ENCODE measurements around the gene PRRC1.

PRRC1 gene

DNA sequence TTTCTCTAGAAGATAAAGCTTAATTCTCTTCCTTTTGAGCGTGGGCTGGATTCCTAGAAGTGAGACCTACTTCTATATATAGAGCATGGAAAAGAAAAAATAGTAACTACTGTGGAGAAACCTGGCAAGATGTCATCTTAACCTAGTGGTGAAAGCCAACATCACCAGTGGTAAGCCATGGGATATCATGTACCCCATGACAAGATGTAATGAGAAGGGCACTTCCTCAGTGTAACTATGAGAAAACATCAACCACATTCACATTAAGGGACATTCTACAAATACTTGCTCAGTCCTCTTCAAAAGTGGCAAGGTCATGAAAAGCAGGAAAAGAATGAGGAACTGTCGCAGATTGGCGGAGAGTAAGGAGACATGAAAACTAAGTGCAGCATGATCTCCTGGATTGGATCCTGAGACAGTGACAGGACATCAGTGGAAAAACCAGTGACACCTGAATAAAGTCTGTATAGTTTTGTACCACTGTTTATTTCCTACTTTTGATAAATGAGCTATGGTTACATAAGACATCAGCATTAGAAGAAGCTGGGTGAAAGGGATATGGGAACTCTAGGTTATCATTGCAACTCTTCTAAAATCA, 65.4 kb downstream of the PRRC1 start:
- no peak for DNase-seq

DNA sequence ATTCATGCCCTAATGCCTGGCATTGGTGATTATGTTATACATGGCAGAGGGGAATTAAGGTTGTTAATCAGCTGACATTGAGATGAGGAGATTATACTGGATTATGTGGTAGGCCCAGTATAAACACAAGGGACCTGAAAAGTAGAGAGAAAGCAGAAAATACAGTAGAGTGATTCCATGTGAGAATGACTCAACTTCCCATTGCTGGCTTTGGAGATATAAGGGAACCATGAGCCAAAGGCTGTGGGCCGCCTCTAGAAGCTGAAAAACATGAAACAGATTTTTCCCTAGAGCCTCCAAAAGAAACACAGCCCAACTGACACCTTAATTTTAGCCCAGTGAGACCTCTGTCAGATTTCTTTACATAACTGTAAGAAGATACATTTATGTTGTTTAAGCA, 66.4 kb downstream of the PRRC1 start:
- no peak for DNase-seq

- no peak for DNase-seq
These were observed 68.2 kb downstream of the PRRC1 start for GRCh38 chr5:127585661-127586060.

GRCh38 chr5:127586066-127586770, 68.8 kb downstream of the PRRC1 start:
- no peak for DNase-seq

DNA sequence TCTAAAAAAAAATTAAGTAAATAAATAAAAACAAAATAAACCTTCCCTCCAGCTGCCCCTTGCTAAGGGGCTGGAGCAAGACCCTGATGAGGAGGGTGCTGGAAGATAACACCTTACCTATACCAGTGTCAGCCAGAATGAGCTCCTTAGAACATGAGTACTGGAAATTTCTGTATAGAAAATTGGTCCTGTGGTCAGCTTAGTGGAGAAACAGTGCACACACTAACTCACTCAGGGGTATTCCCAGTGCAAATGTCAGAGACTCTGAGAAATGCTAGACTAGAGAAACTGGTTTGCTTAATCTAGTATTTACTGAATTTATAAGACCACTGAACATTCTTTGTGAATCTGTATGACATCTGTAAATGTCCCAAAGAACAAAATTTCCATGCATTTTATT, 69.4 kb downstream of the PRRC1 start:
- DNase-seq: no peak

DNA sequence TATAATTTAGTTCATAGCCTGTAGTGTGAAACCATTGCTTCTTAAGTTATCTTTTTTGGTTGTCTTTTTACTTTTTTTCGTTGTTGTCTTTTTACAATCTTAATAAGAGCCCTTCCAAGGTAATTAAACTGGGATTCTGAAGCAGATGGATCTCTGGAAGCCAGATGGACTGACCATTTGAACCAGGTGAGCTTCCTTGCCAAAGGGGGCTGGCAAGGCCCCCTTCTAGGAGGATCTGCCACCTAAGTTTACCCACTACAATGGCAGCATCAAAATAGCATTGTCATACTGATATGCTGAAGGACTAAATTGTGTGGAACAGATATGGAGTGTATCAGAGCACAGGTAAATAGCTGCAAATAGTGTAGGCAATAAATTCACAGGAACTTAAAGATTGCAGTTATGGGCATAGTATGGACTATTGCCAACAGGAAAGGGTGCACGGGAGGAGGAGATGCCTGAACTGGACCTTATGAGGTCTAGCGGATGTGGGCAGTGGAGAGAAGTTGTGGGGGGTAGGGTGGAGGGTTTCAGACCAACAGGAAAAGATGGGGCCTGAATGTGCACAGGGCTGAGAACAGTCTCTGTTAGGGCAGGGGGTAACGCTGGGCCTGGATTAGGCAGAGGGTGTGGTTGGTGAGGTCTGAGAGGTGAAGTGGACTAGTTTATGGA, 69.9 kb downstream of the PRRC1 start:
- no peak for DNase-seq

- no peak for DNase-seq
These were observed 70.9 kb downstream of the PRRC1 start for GRCh38 chr5:127588368-127588767.

GRCh38 chr5:127589309-127590030, 72.0 kb downstream of the PRRC1 start:
- no peak for DNase-seq

GRCh38 chr5:127590156-127590722, 72.8 kb downstream of the PRRC1 start:
- DNase-seq: peak; percentile 39

DNA sequence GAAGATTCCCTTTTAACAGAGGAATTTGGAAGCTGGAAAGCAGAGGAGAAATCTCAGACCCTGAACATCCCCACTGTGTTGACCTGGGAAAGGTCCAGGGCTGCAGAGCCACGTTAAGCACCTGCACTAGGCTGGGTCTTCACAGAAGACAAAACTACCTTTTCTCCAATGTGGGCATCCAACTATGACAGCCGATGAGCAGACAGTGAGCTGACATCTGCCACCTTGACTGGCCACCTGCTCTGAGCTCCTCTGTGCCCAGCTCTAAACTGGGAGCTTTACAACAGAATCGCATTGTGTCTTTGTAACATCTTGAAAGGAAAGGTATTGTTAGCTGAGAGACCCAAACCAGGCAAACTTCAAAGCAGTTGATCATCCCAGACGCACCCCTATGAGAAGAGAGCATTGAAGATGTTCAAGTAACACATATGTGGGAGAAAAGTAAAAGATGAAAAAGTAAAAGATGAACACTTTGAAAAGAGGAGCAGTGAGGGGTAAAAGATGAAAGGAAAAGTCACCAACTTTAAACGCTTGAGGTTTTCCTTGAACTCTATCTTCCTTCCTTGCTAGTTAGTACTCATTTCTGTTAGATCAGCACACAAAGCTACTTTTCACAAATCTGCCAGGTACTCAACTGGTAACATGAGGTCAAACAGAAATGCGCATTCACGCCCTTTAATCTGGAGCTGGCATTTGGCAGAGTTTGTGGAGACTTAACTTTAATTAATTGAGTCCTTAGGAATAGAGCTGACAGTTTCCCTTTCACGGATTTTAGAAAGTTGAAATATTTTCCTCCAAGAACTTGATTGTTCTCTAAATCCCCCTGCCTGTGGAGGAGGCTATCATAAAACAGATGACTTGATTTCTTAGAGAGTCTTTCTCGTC, 78.3 kb downstream of the PRRC1 start:
- no peak for DNase-seq

DNA sequence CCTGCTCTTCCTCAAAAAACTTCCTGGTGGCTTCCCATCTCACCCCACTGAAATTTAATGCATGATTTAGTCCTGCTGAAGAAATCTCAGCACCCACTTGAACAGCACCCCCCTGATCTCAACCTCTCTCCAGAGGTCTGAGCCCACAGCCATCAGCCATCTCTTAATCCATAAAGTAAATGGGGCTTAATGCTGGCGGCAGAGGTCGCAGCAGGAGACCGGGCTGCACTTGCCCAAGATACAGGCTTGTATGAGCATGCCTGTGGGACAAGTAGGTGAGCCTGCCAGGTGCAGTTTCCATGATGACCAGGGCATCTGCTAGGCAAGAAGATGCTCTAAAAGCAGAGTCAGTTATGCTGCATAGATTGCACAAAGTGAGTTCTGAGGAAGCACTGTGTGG, 79.1 kb downstream of the PRRC1 start:
- DNase-seq: no peak

DNA sequence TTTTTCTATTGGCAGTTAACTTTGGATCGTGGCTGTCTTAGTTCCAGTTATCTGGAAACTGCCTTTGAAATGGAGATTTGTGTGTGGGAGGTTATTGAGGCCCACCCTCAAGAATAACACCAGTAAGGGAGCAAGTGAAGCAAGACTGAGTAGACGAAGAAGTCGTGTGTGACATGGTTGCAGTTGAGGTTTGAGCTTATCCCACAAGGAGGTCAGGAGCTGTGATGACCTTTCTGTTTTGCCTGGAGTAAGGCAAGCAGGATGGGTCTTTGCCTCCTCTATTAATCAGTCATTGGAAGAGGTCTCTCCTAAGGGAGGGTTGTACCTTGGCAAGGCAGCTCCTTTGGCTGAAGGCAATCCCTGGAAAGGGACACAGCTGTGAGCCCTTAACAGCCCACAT, 81.9 kb downstream of the PRRC1 start:
- no peak for DNase-seq

DNA sequence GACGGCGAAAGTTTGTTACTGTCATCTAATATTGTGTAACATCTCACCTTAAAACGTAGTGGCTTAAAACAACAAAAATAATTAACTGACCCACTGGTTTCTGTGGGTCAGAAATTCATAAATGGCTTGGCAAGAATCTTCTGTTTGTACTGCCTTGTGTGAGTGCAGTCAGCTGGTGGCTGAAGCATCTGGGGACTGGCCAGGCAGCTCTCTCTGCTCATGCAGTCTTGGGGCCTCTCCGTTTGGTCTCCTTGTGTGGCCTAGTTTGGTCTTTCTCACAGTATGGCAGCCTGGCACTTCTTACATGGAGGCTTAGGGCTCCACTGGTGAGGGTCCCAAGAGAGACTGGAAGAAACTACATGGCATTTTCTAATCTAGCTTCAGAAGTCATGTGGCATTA, 82.4 kb downstream of the PRRC1 start:
- no peak for DNase-seq

GRCh38 chr5:127601111-127601510, 83.7 kb downstream of the PRRC1 start:
- no peak for DNase-seq

GRCh38 chr5:127601601-127602000, 84.2 kb downstream of the PRRC1 start:
- DNase-seq: no peak

GRCh38 chr5:127602481-127602880, 85.0 kb downstream of the PRRC1 start:
- no peak for DNase-seq

GRCh38 chr5:127602896-127603844, 85.7 kb downstream of the PRRC1 start:
- DNase-seq: no peak
